ENCODE data around the gene LATS1.

LATS1 gene

DNA sequence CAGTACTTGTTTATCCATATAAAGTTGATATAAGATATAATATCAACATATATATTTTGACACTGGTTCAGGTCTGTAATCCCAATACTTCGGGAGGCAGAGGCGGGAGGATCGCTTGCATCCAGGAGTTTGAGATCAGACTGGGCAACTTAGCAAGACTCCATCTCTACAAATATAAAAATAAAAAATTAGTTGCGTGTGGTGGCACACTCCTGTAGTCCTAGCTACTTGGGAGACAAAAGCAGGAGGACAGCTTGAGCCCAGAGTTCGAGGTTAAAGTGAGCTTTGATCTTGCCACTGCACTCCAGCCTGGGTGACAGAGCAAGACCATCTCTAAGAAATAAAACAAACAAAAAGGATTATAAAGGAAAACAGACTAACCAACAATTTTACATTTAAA is 60.5 kb downstream of the LATS1 start:
- no peak for DNase-seq

DNA sequence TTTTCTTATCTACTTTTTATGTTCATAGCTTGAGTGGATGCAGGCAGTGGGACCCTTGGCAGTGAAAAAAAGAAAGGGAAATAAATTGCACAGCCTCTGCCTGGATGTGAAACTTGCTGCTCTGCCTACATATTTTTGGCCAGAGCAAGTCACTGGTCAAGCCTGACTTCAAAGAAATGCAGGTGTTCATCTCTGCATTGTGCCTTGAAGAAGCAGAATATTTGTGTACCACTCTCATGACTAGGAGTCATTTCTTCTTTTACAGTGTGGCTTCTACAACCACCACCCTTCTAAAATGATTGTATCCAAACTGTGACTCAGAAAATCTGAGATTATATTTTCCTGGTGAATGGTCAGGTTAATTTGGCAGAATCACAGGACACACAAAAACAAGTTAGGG is 66.8 kb downstream of the LATS1 start:
- no peak for DNase-seq

DNA sequence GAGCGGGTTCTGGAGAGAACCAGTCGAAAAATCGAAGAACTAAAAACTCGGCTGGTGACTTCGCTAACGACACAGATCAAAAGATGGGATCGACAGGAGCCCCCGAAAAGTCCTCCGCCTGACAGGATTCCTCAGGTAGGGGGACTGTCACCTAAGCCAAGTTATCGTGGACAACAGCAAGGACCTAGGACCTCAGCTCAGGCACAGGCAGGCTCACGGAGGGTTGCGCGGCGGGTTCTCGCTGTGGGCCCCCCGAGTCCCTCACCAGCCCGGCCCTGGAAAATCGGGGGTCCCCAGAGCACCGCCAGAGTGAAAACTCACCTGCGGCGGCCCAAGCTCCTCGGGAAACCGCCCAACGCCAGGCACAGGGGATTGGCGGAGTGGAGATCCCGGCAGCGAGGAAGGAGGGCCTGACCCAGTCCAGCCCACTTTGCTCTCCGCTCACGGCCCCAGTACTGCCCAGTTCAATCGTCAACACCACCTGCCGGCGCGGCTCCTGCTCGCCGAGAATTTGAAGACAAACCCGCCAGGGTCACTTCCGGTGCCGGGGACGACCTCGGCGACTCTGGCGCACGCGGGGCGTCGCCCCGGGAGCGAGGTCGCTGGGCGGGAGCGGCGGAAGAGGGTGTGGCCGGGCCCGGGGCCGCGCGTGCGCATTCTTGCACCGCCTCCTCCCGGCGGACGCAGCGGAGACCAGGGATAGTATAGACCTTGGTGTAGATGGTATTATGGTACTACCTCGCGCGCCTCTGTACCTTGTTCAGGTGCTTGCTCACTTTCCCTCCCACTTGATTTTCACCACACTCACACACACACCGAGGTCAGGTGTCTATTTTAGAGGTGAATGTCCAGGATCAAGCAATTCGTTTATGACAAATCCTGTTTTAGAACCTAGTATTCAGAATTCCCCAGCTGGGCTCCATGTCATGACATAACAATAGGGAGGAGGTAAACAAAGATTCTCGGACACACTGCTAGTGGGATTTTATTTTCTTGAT is 69.5 kb downstream of the LATS1 start, which contains the start of gene KATNA1:
TSS of gene KATNA1 (minus strand) at position 567 of the 998 bp plus-strand sequence. CDS start 10,167 bp downstream, outside the sequence.
- peak; percentile 85 for DNase-seq

DNA sequence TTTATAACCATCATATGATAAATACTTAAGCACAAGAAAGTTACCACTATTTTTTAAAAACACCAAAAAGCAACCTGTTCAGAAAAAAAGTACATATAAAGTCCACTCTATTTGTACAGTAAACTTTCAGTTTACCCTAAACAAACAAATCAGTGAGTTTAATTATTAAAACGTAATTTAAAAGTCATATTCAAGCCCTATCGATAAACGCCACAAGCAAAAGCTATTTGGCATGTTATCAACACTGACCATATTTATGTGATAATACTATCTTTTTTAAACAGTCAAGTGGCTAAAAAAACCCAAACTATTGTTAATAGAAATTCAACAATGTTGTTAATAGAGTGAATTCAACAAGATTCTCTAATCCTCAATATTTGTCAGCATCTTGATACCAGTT is 71.3 kb downstream of the LATS1 start:
- no peak for DNase-seq

DNA sequence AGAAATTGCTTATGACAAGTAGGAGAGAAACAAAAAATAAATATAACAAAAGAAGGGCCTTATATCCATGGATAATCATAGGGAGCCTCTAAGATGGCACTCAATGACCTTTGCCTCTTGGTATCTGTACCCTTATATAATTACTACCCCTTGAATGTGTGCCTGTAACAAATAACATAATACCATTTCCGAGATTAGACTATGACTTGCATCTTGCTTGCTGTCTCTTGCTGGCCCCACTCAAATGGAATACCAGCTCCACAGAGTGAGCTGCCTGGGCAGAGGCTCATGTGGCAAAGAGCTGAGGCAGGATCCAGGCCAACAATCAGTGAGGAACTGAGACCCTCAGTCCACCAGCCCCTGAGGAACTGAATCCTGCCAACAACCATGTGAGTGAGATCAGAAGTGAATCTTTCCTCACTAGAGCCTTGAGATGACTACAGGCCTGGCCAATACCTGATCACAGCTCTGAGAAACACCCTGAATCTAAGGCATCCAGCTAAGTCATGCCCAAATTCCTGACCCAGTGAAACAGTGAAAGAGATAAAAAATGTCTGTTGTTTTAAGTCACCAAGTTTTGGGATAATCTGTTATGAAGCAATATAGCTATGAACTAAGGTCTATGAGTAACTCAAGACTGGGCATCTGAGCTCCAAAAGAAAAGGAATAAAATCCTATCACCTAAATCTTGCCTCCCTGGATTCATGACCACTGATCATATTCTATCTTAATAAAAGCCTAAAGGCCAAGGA is 74.9 kb downstream of the LATS1 start:
- no peak for DNase-seq

DNA sequence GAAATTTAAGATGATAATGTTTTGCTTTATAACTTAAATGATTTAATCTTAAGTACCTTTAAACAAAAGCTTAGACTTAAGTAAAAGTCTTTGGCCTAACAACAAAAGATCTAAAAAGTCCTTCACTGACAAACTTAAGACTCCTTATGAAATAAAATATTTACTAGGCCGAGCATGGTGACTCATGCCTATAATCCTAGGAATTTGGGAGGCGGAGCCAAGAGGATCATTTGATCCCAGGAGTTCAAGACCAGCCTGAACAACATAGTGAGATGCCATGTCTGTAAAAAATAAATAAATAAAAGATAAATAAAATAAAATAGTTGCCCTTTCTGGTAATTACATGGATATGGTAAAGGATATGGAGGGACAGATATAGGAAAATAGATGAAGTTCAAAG is 81.8 kb downstream of the LATS1 start:
- no peak for DNase-seq

DNA sequence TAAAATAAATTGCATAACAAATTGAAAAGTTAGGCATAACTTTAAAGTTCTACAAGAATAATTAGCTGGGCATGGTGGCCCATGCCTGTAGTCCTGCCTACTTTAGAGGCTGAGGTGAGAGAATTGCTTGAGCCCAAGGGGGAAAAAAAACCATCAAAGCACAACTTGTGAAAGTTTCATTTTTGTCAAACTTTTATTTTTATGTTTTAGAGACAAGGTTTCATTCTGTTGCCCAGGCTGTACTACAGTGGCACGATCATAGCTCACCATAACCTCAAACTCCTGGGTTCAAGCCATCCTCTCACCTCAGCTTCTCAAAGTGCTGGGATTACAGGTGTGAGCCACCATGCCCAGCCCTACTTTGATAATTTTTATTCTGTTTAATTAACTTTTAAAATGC is 83.6 kb downstream of the LATS1 start:
- no peak for DNase-seq

DNA sequence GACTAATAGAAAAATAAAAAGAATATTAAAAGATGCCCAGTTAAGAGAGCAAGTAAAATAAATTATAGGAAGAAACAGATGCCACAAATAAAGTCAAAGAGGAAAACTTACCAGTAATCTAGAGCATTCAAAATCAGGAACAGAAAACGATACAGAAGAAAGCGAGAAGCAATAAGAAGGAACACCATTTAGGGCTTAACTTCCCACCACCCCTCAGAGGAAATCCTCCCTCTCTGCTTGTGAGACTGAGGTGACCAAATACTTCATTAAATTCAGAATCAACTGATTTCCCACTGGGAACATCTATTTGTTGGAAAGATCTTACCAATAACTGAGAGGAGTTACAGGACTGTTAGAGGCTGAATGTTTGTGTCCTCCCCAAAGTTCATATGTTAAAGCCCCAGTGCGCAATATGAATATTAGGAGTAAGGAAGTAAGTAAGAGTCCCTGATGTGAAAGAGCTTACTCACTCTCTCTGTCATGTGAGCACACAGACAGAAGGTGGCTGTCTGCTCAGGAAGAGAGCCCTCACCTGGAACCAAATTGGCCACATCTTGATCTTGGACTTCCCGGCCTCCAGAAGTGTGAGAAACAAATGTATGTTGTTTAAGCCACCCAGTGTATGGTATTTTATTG is 88.9 kb downstream of the LATS1 start:
- no peak for DNase-seq

DNA sequence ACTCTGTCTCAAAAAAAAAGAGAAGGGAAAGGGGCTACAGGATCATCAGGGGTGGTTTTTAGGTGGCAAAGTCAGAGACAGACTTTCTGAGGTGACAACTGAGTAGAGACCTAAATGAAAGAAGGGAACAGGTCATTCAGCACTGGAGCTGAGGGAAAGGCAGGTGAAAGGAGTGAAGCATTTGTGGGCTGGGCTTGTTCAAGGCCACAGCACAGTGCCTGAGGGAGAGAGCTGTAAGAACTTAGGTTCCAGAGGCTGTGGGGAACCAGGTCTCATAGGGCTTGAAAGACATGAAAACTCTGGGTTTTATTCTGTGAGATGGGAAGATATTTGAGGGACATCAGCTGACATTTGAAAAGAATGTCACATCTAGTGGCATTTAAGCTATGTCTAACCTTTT is 90.2 kb downstream of the LATS1 start:
- no peak for DNase-seq

DNA sequence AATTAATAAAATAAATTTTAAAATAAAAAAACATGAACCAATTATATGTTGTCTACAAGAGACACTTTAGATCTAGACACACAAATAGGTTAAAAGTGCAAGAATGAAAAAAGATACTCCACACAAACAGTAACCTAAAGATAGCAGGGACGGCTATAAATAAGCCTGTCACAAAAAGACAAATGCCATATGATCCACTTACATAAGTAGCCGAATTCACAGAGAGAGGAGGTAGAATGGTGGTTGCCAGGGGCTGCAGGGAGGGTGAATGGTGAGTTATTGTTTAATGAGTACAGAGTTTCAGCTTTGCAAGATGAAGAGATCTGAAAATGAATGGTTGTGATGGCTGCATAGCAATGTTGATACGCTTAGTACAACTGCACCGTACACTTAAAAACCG is 102.1 kb downstream of the LATS1 start:
- DNase-seq: no peak

DNA sequence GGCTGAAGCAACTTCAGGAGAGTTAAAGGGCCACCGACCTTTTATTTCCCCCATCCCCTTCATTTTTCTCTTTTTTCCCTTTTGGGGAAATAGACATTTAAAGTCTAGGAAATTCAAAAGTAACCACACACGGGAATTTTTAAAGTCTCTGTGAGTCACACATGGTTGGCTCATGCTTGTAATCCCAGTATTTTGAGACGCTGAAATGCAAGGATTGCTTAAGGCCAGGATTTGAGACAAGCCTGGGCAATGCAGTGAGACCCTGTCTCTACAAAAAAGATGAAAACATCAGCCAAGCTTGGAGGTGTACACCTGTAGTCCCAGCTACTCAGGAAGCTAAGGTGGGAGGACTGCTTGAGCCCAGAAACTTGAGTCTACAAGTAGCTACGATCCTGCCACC is 103.6 kb downstream of the LATS1 start:
- no peak for DNase-seq

DNA sequence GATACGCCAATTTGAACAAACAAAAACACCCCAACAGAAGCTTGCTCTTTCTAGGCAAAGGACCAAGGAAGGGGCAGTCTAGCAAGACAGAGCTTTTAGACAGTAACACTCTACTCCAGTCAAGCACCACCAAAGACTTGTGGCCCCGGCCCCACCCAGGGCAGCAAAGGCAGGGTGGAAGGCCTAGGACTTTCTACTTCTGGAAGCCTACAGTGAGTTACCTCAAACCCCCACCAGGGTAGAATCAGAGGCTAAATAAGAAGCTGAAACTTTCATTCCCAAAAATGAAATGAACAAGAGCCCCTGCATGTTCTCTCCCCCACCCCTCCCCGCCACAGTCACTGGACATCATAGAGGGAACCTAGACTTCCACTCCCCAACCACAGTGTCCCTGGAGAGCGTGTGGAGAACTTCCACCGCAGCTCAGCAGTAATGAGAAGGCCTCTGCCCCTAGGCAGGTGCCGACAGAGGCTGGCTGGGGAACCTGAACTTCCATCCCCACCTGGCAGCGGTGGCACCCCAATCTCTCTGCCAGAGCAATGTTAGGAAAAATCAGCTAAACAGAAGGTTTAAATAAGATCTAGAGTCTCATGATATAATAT is 109.4 kb downstream of the LATS1 start:
- DNase-seq: no peak

All from stimulated activated CD4-positive, alpha-beta T cell treated with anti-CD3 and anti-CD28 coated beads, Interleukin-12 subunit alpha, Interleukin-12 subunit beta, amount 100 ng/mL, for 4 hours (primary cell).